ENCODE results near the gene UBFD1. TPM values are rescaled to one million over a fixed set of nuclear protein-coding genes. Genes with fewer than 3 reads are reported as not detected.

Gene UBFD1
- total RNA-seq, 4 donors from 2014 or later: 75.0 to 147 (median 127) TPM

GRCh38 chr16:23595246-23595950 lies 37.9 kb downstream of the UBFD1 start:
- Histone ChIP-seq H3K4me1 (peaks cover 8 to 14% of the 10 kb centered on the region in 2 donors), H3K9me3 (no peaks in the 10 kb centered on the region), H3K27ac (peak overlapping the region; percentile 28 to 67 (median 67)), H3K27me3 (no peaks in the 10 kb centered on the region), H3K4me3 (replicated peaks in 1 of 3) (peak overlapping the region; percentile 66 to 100 (median 69)), H3K36me3 (peaks cover 0 to 12% of the 10 kb centered on the region in 2 donors)
- intact Hi-C loops (cut with DNase I): no loop called here
- DNase-seq: no peak
- 22 to 32% methylated on average over 23 to 29 of the region's 34 CpGs for WGBS, 2 donors
- TF ChIP-seq, protein P1, sequence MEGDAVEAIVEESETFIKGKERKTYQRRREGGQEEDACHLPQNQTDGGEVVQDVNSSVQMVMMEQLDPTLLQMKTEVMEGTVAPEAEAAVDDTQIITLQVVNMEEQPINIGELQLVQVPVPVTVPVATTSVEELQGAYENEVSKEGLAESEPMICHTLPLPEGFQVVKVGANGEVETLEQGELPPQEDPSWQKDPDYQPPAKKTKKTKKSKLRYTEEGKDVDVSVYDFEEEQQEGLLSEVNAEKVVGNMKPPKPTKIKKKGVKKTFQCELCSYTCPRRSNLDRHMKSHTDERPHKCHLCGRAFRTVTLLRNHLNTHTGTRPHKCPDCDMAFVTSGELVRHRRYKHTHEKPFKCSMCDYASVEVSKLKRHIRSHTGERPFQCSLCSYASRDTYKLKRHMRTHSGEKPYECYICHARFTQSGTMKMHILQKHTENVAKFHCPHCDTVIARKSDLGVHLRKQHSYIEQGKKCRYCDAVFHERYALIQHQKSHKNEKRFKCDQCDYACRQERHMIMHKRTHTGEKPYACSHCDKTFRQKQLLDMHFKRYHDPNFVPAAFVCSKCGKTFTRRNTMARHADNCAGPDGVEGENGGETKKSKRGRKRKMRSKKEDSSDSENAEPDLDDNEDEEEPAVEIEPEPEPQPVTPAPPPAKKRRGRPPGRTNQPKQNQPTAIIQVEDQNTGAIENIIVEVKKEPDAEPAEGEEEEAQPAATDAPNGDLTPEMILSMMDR (IDR thresholded peaks at IDR 0.05): no peak
- TF ChIP-seq POLR2A (IDR thresholded peaks at IDR 0.05): no peak

- peaks cover 8 to 14% of the 10 kb centered on the region in 2 donors for H3K4me1 ChIP-seq
- intact Hi-C loops (cut with DNase I): no loop called here
- peak; percentile 88 to 90 for DNase-seq
- peaks cover 0 to 7% of the 10 kb centered on the region in 2 donors for H3K36me3 ChIP-seq
- no peaks in the 10 kb centered on the region for H3K9me3 ChIP-seq
- H3K4me3 ChIP-seq (replicated peaks in 1 of 3): peak within 1 kb of the TSS; percentile 66 to 100 (median 69)
- WGBS, 2 donors: 7 to 8% methylated on average over 12 to 19 of the region's 67 CpGs
- peak within 1 kb of the TSS; percentile 28 to 67 (median 67) for H3K27ac ChIP-seq
- TF ChIP-seq, protein P1 (IDR thresholded peaks at IDR 0.05): peak; percentile 72 to 100 (median 99)
- TF ChIP-seq POLR2A (IDR thresholded peaks at IDR 0.05): peak in 1 of 2 donors; percentile 37
- H3K27me3 ChIP-seq: no peaks in the 10 kb centered on the region
These were observed 38.6 kb downstream of the UBFD1 start, which contains the start of gene NDUFAB1 for GRCh38 chr16:23595951-23596720. Gene NDUFAB1 (minus strand): TSS chr16:23596316. CDS start chr16:23596290, 26 bp downstream.

DNA sequence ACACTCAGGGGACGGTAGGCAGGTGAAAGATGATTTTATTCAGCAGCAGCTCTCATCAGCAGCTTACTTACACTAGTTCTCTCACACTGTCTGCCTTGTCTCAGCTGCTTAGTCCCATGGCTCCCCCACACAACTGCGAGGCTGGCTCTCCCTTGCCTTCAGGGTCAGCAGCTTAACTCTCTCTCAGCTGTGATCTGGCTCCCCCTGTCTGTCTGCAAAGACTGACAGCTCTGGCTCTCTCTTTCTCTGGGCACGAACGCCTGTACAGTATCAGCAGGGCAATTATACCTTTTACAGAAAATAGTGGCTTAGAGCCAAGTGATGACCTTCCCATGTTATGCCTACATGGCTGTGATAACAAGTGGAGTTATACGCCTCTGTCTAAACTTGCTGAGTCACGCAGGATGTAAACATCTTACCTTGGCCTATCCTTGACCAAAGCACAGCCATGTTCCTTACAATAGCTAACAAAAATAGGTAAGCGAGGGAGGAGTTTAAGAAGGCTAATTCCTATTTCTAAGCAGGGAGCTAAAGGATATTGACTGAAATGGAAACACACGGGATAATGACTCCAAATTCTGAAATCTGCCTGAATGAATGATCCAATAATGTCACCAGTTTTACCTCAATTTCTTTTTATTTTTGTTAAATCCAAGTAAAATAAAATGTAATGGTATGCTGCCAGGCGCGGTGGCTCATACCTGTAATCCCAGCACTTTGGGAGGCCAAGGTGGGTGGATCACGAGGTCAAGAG lies 39.7 kb downstream of the UBFD1 start:
- Histone ChIP-seq H3K9me3 (no peaks in the 10 kb centered on the region), H3K36me3 (peaks cover 0 to 2% of the 10 kb centered on the region in 2 donors), H3K4me1 (peaks cover 8 to 14% of the 10 kb centered on the region in 2 donors), H3K27me3 (no peaks in the 10 kb centered on the region), H3K4me3 (replicated peaks in 1 of 3) (no peak overlapping the region), H3K27ac (no peak overlapping the region)
- intact Hi-C loops (cut with DNase I): no loop called here
- 81 to 86% methylated on average over 11 of the region's 11 CpGs for WGBS, 2 donors
- DNase-seq: no peak
- no peak for TF ChIP-seq POLR2A (IDR thresholded peaks at IDR 0.05)
- TF ChIP-seq, protein P1 (IDR thresholded peaks at IDR 0.05): no peak

GRCh38 chr16:23607726-23608125 lies 50.2 kb downstream of the UBFD1 start:
- no peaks in the 10 kb centered on the region for H3K9me3 ChIP-seq
- intact Hi-C loops (cut with DNase I): no loop called here
- H3K27ac ChIP-seq: no peak overlapping the region
- 79 to 90% methylated on average over 6 of the region's 6 CpGs for WGBS, 2 donors
- no peaks in the 10 kb centered on the region for H3K4me1 ChIP-seq
- H3K27me3 ChIP-seq: no peaks in the 10 kb centered on the region
- H3K36me3 ChIP-seq: peaks cover 6 to 13% of the 10 kb centered on the region in 2 donors
- DNase-seq: no peak
- TF ChIP-seq, protein P1 (IDR thresholded peaks at IDR 0.05): no peak
- no peak for TF ChIP-seq POLR2A (IDR thresholded peaks at IDR 0.05)
- H3K4me3 ChIP-seq (replicated peaks in 1 of 3): no peak overlapping the region
